CD4-positive, alpha-beta T cell (primary cell): ENCODE measurements around the gene TRIM33. TPM values are rescaled to one million over a fixed set of nuclear protein-coding genes. Genes with fewer than 3 reads are reported as not detected.

Experiments
- ATAC-seq: fragments of 200-7000 bp; cut with Tn5 transposase; one replicate; pipeline ENCODE4 v1.10.0; 2022; ENCODE audit warnings: mild to moderate bottlenecking; ENCODE audit not compliant: poor library complexity
- CTCF ChIA-PET: fragments of 350-600 bp; sonication (Branson Sonifier 250); formaldehyde crosslinking; loops from one replicate; lab custom pipeline; 2021; ENCODE audit warnings: antibody characterized with exemption, inconsistent platforms; lab: Charles Lee
- POLR2A ChIA-PET: fragments of 350-600 bp; sonication (Branson Sonifier 250); formaldehyde crosslinking; loops from one replicate; lab custom pipeline; 2021; ENCODE audit warnings: antibody characterized with exemption, inconsistent platforms; lab: Charles Lee
- DNase-seq, 14 experiments: peaks; one replicate each; pipeline ENCODE4 v3.0.0-alpha.2; 2013 to 2020; ENCODE audit warnings: mixed read lengths in 2 of 14
- H3K27ac ChIP-seq, 2 donors: one replicate each; pipeline versions ENCODE4 v1.5.1 to v1.7.0; 2013; ENCODE audit warnings: low read length in 2 of 2, low read depth in 1 of 2, mild to moderate bottlenecking in 1 of 2
- H3K27me3 ChIP-seq, 2 experiments: 1 replicate in 1 of 2; 2 replicates in 1 of 2; pipeline versions ENCODE4 v1.6.1 to v1.7.0; 2013; ENCODE audit warnings: low read length in 2 of 2, control low read depth in 1 of 2, mild to moderate bottlenecking in 1 of 2, moderate library complexity in 1 of 2; ENCODE audit not compliant: insufficient read depth in 2 of 2, control insufficient read depth in 1 of 2
- H3K36me3 ChIP-seq: one replicate; pipeline ENCODE4 v1.6.1; 2013; ENCODE audit warnings: low read length, control low read depth; ENCODE audit not compliant: insufficient read depth
- H3K4me1 ChIP-seq: one replicate; pipeline ENCODE4 v1.6.1; 2013; ENCODE audit warnings: low read length, control low read depth; ENCODE audit not compliant: insufficient read depth
- H3K4me3 ChIP-seq: one replicate; pipeline ENCODE4 v1.5.1; 2013; ENCODE audit warnings: mild to moderate bottlenecking, low read length, moderate library complexity
- H3K9me3 ChIP-seq, 2 experiments: 1 replicate in 1 of 2; 2 replicates in 1 of 2; pipeline versions ENCODE4 v1.6.1 to v1.7.0; 2013; ENCODE audit warnings: low read length in 2 of 2, mild to moderate bottlenecking in 2 of 2, control low read depth in 1 of 2, moderate library complexity in 1 of 2; ENCODE audit not compliant: control insufficient read depth in 1 of 2, insufficient read depth in 1 of 2
- H3K27ac Mint-ChIP-seq: one replicate; pipeline ENCODE4 v1.8.0; 2020; ENCODE audit warnings: mixed read lengths
- H3K27me3 Mint-ChIP-seq: one replicate; pipeline ENCODE4 v1.8.0; 2021; ENCODE audit warnings: mixed read lengths
- H3K36me3 Mint-ChIP-seq: one replicate; pipeline ENCODE4 v1.8.0; 2021; ENCODE audit warnings: low read depth, mixed read lengths
- H3K4me1 Mint-ChIP-seq: one replicate; pipeline ENCODE4 v1.8.0; 2021; ENCODE audit warnings: low read depth, mixed read lengths
- H3K4me3 Mint-ChIP-seq: one replicate; pipeline ENCODE4 v1.8.0; 2020; ENCODE audit warnings: mild to moderate bottlenecking, mixed read lengths
- H3K9me3 Mint-ChIP-seq: one replicate; pipeline ENCODE4 v1.8.0; 2020; ENCODE audit warnings: mixed read lengths
- intact Hi-C, 2 experiments: fragments of 100-400 bp; cut with DNase I in 1 of 2; cut with micrococcal nuclease in 1 of 2; formaldehyde crosslinking; loops; one replicate each; pipeline versions ENCODE4 v1.15.1 to v1.9.0; 2023 to 2025; cut with DNase I, micrococcal nuclease
- total RNA-seq, 174 experiments: library from RNA in 2 of 174; stranded (reverse) in 2 of 174; gene quantifications; one replicate each; pipeline ENCODE4 v1.2.3 and lab custom pipeline; 2021 to 2026
- TF ChIP-seq, protein P1 (sequence below): fragments of 200-600 bp; IDR thresholded peaks from one replicate; pipeline ENCODE4 v1.8.0; 2022; ENCODE audit warnings: antibody characterized with exemption, mild to moderate bottlenecking

The TRIM33 gene
- total RNA-seq, 2 experiments from 2014 or later, result 42.6 to 45.0 TPM

DNA sequence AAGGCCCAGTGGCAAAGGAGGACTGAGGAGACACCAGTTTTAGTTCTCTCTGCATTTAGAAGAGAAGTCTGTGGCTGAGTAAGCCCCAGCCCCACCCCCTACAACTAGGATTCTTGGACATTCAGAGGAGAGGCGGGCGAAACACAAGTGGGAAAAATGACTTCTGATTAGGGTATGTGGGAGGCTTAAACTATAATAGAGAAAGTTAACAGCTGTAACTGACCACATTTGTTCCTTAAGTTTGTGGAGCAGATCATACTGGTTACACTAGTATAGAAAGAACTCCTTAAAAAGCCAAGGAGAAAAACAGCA, 11.2 kb upstream of the TRIM33 start:
- Mint-ChIP-seq H3K27me3 (peaks cover 5% of the 10 kb centered on the region), H3K9me3 (no peaks in the 10 kb centered on the region), H3K4me1 (no peaks in the 10 kb centered on the region), H3K4me3 (no peak overlapping the region), H3K36me3 (no peaks in the 10 kb centered on the region), H3K27ac (no peak overlapping the region)
- intact Hi-C loops, result no loop called here
- DNase-seq, result no peak
- no peak overlapping the region for H3K4me3 ChIP-seq
- H3K4me1 ChIP-seq, result no peaks in the 10 kb centered on the region
- H3K27ac ChIP-seq, result no peak overlapping the region
- peaks cover 0 to 3% of the 10 kb centered on the region in 2 experiments for H3K27me3 ChIP-seq
- H3K9me3 ChIP-seq, result no peaks in the 10 kb centered on the region
- CTCF ChIA-PET, result no interaction called here
- H3K36me3 ChIP-seq, result no peaks in the 10 kb centered on the region
- TF ChIP-seq, protein P1, sequence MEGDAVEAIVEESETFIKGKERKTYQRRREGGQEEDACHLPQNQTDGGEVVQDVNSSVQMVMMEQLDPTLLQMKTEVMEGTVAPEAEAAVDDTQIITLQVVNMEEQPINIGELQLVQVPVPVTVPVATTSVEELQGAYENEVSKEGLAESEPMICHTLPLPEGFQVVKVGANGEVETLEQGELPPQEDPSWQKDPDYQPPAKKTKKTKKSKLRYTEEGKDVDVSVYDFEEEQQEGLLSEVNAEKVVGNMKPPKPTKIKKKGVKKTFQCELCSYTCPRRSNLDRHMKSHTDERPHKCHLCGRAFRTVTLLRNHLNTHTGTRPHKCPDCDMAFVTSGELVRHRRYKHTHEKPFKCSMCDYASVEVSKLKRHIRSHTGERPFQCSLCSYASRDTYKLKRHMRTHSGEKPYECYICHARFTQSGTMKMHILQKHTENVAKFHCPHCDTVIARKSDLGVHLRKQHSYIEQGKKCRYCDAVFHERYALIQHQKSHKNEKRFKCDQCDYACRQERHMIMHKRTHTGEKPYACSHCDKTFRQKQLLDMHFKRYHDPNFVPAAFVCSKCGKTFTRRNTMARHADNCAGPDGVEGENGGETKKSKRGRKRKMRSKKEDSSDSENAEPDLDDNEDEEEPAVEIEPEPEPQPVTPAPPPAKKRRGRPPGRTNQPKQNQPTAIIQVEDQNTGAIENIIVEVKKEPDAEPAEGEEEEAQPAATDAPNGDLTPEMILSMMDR, result no peak
- no peak for ATAC-seq
- POLR2A ChIA-PET, result interaction anchor here (0.9 kb wide), 1 partner anchor 11 kb away, joined by 3 read pairs; no protein-coding TSS in a partner anchor

DNA sequence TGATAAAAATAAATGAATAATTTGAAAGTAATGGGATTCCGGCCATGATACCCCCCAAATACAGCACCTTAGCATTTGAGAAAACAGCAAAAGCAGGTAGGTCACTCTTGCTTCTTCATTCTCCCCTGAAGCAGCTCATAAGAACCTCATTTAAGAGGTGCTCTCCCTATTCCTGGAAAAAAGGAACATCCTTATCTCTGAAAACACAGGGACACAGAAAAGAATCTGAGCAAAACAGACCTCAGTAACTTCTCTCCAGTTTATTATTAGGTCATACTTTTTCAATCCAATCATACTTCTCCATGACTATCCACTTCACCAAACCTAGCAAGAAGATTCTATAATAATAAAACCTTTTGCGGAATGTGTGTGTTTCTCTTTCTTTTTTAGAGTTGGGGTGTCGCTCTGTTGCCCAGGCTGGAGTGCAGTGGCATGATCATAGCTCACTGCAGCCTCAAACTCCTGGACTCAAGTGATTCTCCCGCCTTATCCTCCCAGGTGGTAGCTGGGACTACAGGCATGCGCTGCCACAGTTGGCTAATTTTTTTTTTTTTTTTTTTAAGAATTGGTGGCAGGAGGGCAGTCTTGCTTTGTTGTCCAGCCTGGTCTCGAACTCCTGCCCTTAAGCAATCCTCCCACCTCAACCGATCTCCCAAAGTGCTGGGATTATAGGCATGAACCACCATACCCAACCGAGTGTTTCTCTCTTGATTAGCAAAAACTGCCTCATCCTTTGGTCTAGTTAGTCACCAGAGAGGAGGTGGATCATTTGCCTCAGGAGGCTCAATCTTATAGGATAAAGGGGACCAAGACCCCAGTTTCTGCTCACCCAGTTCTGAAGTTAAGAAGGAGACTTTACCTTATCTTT, 10.6 kb upstream of the TRIM33 start:
- DNase-seq (no peak), ATAC-seq (no peak)
- Mint-ChIP-seq H3K4me1 (no peaks in the 10 kb centered on the region), H3K9me3 (no peaks in the 10 kb centered on the region), H3K27ac (no peak overlapping the region), H3K4me3 (no peak overlapping the region), H3K36me3 (no peaks in the 10 kb centered on the region), H3K27me3 (peaks cover 5% of the 10 kb centered on the region)
- Histone ChIP-seq H3K4me3 (no peak overlapping the region), H3K27me3 (peaks cover 0 to 3% of the 10 kb centered on the region in 2 experiments), H3K4me1 (no peaks in the 10 kb centered on the region), H3K9me3 (no peaks in the 10 kb centered on the region), H3K27ac (no peak overlapping the region), H3K36me3 (no peaks in the 10 kb centered on the region)
- TF ChIP-seq, protein P1, result no peak
- POLR2A ChIA-PET, result interaction anchor here (0.9 kb wide), 1 partner anchor 10 kb away, joined by 3 read pairs; no protein-coding TSS in a partner anchor
- CTCF ChIA-PET, result no interaction called here
- intact Hi-C loops, result no loop called here

DNA sequence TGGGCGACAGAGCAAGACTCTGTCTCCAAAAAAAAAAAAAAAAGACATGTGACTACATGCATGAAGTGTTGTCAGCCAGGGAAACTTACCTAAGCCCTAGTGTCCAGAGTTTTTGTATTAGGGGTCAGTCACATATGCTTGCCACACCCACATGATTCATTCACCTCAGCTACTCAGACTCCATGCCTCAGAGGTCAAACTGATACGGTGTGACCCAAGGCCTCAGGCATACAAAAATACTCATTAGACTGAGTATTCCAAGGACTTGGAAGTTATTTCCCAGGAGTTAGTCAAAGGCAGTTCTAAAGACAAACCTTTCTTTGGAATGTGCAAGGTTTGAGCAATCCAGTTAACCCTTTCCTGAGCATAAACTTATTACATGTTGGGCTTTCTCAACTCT, 6.3 kb upstream of the TRIM33 start:
- no peaks in the 10 kb centered on the region for H3K36me3 Mint-ChIP-seq
- H3K4me3 ChIP-seq, result no peak overlapping the region
- H3K27ac Mint-ChIP-seq, result no peak overlapping the region
- no peaks in the 10 kb centered on the region for H3K9me3 Mint-ChIP-seq
- no peak overlapping the region for H3K4me3 Mint-ChIP-seq
- DNase-seq (no peak), ATAC-seq (no peak)
- TF ChIP-seq, protein P1, result no peak
- H3K4me1 ChIP-seq, result peaks cover 6% of the 10 kb centered on the region
- peaks cover 0 to 3% of the 10 kb centered on the region in 2 experiments for H3K27me3 ChIP-seq
- H3K27ac ChIP-seq, result no peak overlapping the region
- no peaks in the 10 kb centered on the region for H3K9me3 ChIP-seq
- no peaks in the 10 kb centered on the region for H3K4me1 Mint-ChIP-seq
- H3K27me3 Mint-ChIP-seq, result peaks cover 5% of the 10 kb centered on the region
- H3K36me3 ChIP-seq, result no peaks in the 10 kb centered on the region
- POLR2A ChIA-PET, result no interaction called here
- intact Hi-C loops, result loop anchor here in 1 of 2 experiments (10.0 kb wide), 2 partner anchors 577 to 1563 kb away; partner anchors contain the start of gene SLC16A1
- CTCF ChIA-PET, result no interaction called here
